ENCODE results near the gene TATDN2.
"Not testable (repeated sequence)": the region's sequence is repeated elsewhere in the genome, so short reads cannot be mapped to it uniquely, and the experiment has no call there.

The TATDN2 gene

GRCh38 chr3:10272476-10272875, 24.2 kb downstream of the TATDN2 start:
- not testable (repeated sequence) for H4K8ac ChIP-seq (ENCODE audit: low read depth, low read length); H3K27ac ChIP-seq (ENCODE audit: low read depth, low read length); H3K4me1 ChIP-seq (ENCODE audit: control insufficient read depth in 1 of 2, insufficient read depth in 2 of 2, low read length in 2 of 2); H3K79me2 ChIP-seq (ENCODE audit: control insufficient read depth, insufficient read depth, low read length, poor library complexity); H3K9ac ChIP-seq (ENCODE audit: low read length); H2BK120ac ChIP-seq (ENCODE audit: insufficient read depth, low read length, poor library complexity); H3K4me2 ChIP-seq (ENCODE audit: low read length); H2BK12ac ChIP-seq (ENCODE audit: low read length); H3K27me3 ChIP-seq (ENCODE audit: insufficient read depth, low read length); H2AK5ac ChIP-seq (ENCODE audit: low read length); DNase-seq; H3K79me1 ChIP-seq (ENCODE audit: low read length); H2AFZ ChIP-seq (ENCODE audit: insufficient read depth, low read length, poor library complexity); H3K9me3 ChIP-seq (ENCODE audit: insufficient read depth, low read depth, low read length); H3K4me3 ChIP-seq (ENCODE audit: low read depth, low read length); H3K14ac ChIP-seq (ENCODE audit: low read length); H4K91ac ChIP-seq (ENCODE audit: low read depth, low read length); H3K18ac ChIP-seq (ENCODE audit: low read length); H3K23ac ChIP-seq (ENCODE audit: low read length); H3K4ac ChIP-seq (ENCODE audit: low read depth, low read length); H2BK5ac ChIP-seq (ENCODE audit: low read depth, low read length, poor library complexity); H4K12ac ChIP-seq (ENCODE audit: low read depth, low read length)
- WGBS (ENCODE audit: extremely low coverage, insufficient coverage, insufficient read length), result no CpG with 5 or more reads among the region's 11 CpGs
- peaks cover 26 to 35% of the 10 kb centered on the region in 2 experiments for H3K36me3 ChIP-seq (ENCODE audit: control insufficient read depth in 1 of 2, insufficient read depth in 2 of 2, low read length in 2 of 2)

GRCh38 chr3:10272977-10273376, 24.7 kb downstream of the TATDN2 start:
- Histone ChIP-seq H3K9me3 (ENCODE audit: insufficient read depth, low read depth, low read length) (no peaks in the 10 kb centered on the region), H3K27ac (ENCODE audit: low read depth, low read length) (no peak overlapping the region), H3K79me2 (ENCODE audit: control insufficient read depth, insufficient read depth, low read length, poor library complexity) (no peaks in the 10 kb centered on the region), H3K14ac (ENCODE audit: low read length) (no peak overlapping the region), H3K4ac (ENCODE audit: low read depth, low read length) (no peak overlapping the region), H3K4me3 (ENCODE audit: low read depth, low read length) (no peak overlapping the region), H2BK12ac (ENCODE audit: low read length) (no peak overlapping the region), H4K91ac (ENCODE audit: low read depth, low read length) (no peak overlapping the region), H4K12ac (ENCODE audit: low read depth, low read length) (no peak overlapping the region), H2AK5ac (ENCODE audit: low read length) (no peak overlapping the region), H3K9ac (ENCODE audit: low read length) (no peak overlapping the region), H2BK5ac (ENCODE audit: low read depth, low read length, poor library complexity) (no peak overlapping the region), H3K4me2 (ENCODE audit: low read length) (no peak overlapping the region), H3K18ac (ENCODE audit: low read length) (no peak overlapping the region), H3K27me3 (ENCODE audit: insufficient read depth, low read length) (no peaks in the 10 kb centered on the region), H2BK120ac (ENCODE audit: insufficient read depth, low read length, poor library complexity) (no peak overlapping the region), H3K4me1 (ENCODE audit: control insufficient read depth in 1 of 2, insufficient read depth in 2 of 2, low read length in 2 of 2) (no peaks in the 10 kb centered on the region), H3K79me1 (ENCODE audit: low read length) (no peaks in the 10 kb centered on the region), H3K36me3 (ENCODE audit: control insufficient read depth in 1 of 2, insufficient read depth in 2 of 2, low read length in 2 of 2) (peaks cover 29 to 37% of the 10 kb centered on the region in 2 experiments), H2AFZ (ENCODE audit: insufficient read depth, low read length, poor library complexity) (no peak overlapping the region), H3K23ac (ENCODE audit: low read length) (no peak overlapping the region), H4K8ac (ENCODE audit: low read depth, low read length) (no peak overlapping the region)
- WGBS (ENCODE audit: extremely low coverage, insufficient coverage, insufficient read length), result no CpG with 5 or more reads among the region's 2 CpGs
- no peak for DNase-seq

GRCh38 chr3:10273702-10274305, 25.5 kb downstream of the TATDN2 start:
- H4K8ac ChIP-seq (ENCODE audit: low read depth, low read length), result no peak overlapping the region
- H3K4ac ChIP-seq (ENCODE audit: low read depth, low read length), result no peak overlapping the region
- no peak overlapping the region for H3K9ac ChIP-seq (ENCODE audit: low read length)
- no CpG with 5 or more reads among the region's 1 CpG for WGBS (ENCODE audit: extremely low coverage, insufficient coverage, insufficient read length)
- H3K14ac ChIP-seq (ENCODE audit: low read length), result no peak overlapping the region
- no peak for DNase-seq
- no peaks in the 10 kb centered on the region for H3K79me2 ChIP-seq (ENCODE audit: control insufficient read depth, insufficient read depth, low read length, poor library complexity)
- no peak overlapping the region for H3K18ac ChIP-seq (ENCODE audit: low read length)
- H3K4me3 ChIP-seq (ENCODE audit: low read depth, low read length), result no peak overlapping the region
- H3K27me3 ChIP-seq (ENCODE audit: insufficient read depth, low read length), result no peaks in the 10 kb centered on the region
- H2AFZ ChIP-seq (ENCODE audit: insufficient read depth, low read length, poor library complexity), result no peak overlapping the region
- no peak overlapping the region for H3K27ac ChIP-seq (ENCODE audit: low read depth, low read length)
- H2BK5ac ChIP-seq (ENCODE audit: low read depth, low read length, poor library complexity), result no peak overlapping the region
- peaks cover 36 to 45% of the 10 kb centered on the region in 2 experiments for H3K36me3 ChIP-seq (ENCODE audit: control insufficient read depth in 1 of 2, insufficient read depth in 2 of 2, low read length in 2 of 2)
- no peak overlapping the region for H3K4me2 ChIP-seq (ENCODE audit: low read length)
- no peak overlapping the region for H3K23ac ChIP-seq (ENCODE audit: low read length)
- no peaks in the 10 kb centered on the region for H3K9me3 ChIP-seq (ENCODE audit: insufficient read depth, low read depth, low read length)
- no peak overlapping the region for H4K91ac ChIP-seq (ENCODE audit: low read depth, low read length)
- H3K4me1 ChIP-seq (ENCODE audit: control insufficient read depth in 1 of 2, insufficient read depth in 2 of 2, low read length in 2 of 2), result no peaks in the 10 kb centered on the region
- no peaks in the 10 kb centered on the region for H3K79me1 ChIP-seq (ENCODE audit: low read length)
- H2BK12ac ChIP-seq (ENCODE audit: low read length), result no peak overlapping the region
- H2BK120ac ChIP-seq (ENCODE audit: insufficient read depth, low read length, poor library complexity), result no peak overlapping the region
- no peak overlapping the region for H4K12ac ChIP-seq (ENCODE audit: low read depth, low read length)
- no peak overlapping the region for H2AK5ac ChIP-seq (ENCODE audit: low read length)

- Histone ChIP-seq H3K4me2 (ENCODE audit: low read length) (no peak overlapping the region), H3K4me3 (ENCODE audit: low read depth, low read length) (no peak overlapping the region), H4K91ac (ENCODE audit: low read depth, low read length) (no peak overlapping the region), H2AFZ (ENCODE audit: insufficient read depth, low read length, poor library complexity) (no peak overlapping the region), H3K9me3 (ENCODE audit: insufficient read depth, low read depth, low read length) (no peaks in the 10 kb centered on the region), H2AK5ac (ENCODE audit: low read length) (no peak overlapping the region), H3K79me1 (ENCODE audit: low read length) (no peaks in the 10 kb centered on the region), H3K4ac (ENCODE audit: low read depth, low read length) (no peak overlapping the region), H4K8ac (ENCODE audit: low read depth, low read length) (no peak overlapping the region), H2BK120ac (ENCODE audit: insufficient read depth, low read length, poor library complexity) (no peak overlapping the region), H3K14ac (ENCODE audit: low read length) (no peak overlapping the region), H3K27me3 (ENCODE audit: insufficient read depth, low read length) (no peaks in the 10 kb centered on the region), H3K23ac (ENCODE audit: low read length) (no peak overlapping the region), H3K18ac (ENCODE audit: low read length) (no peak overlapping the region), H3K36me3 (ENCODE audit: control insufficient read depth in 1 of 2, insufficient read depth in 2 of 2, low read length in 2 of 2) (peaks cover 36 to 42% of the 10 kb centered on the region in 2 experiments), H3K79me2 (ENCODE audit: control insufficient read depth, insufficient read depth, low read length, poor library complexity) (no peaks in the 10 kb centered on the region), H2BK5ac (ENCODE audit: low read depth, low read length, poor library complexity) (no peak overlapping the region), H3K4me1 (ENCODE audit: control insufficient read depth in 1 of 2, insufficient read depth in 2 of 2, low read length in 2 of 2) (no peaks in the 10 kb centered on the region), H3K9ac (ENCODE audit: low read length) (no peak overlapping the region), H2BK12ac (ENCODE audit: low read length) (no peak overlapping the region), H3K27ac (ENCODE audit: low read depth, low read length) (no peak overlapping the region), H4K12ac (ENCODE audit: low read depth, low read length) (no peak overlapping the region)
- no CpG with 5 or more reads among the region's 1 CpG for WGBS (ENCODE audit: extremely low coverage, insufficient coverage, insufficient read length)
- DNase-seq, result no peak
These were observed 26.3 kb downstream of the TATDN2 start for GRCh38 chr3:10274601-10275000.
